ACC112 (cell line): ENCODE results near the gene GNL1.

Source experiments
- H2AFZ ChIP-seq: fragments of 200-600 bp; sonication (generic); one replicate; pipeline ENCODE4 v1.6.0; 2017; ENCODE audit warnings: antibody characterized with exemption, low read length; ENCODE audit not compliant: unreplicated experiment
- H3K27ac ChIP-seq: fragments of 200-600 bp; sonication (generic); 2 replicates; pipeline ENCODE4 v1.5.1; 2014; ENCODE audit warnings: low read depth, mild to moderate bottlenecking, antibody characterized with exemption, low read length, moderate library complexity
- H3K27me3 ChIP-seq: fragments of 200-600 bp; sonication (generic); 2 replicates; pipeline ENCODE4 v1.6.1; 2014; ENCODE audit warnings: mild to moderate bottlenecking, antibody characterized with exemption, low read length, moderate library complexity, mixed read lengths; ENCODE audit not compliant: insufficient read depth
- H3K36me3 ChIP-seq: fragments of 200-600 bp; sonication (generic); 2 replicates; pipeline ENCODE4 v1.6.1; 2016; ENCODE audit warnings: mild to moderate bottlenecking, antibody characterized with exemption, low read length, moderate library complexity, mixed read lengths; ENCODE audit not compliant: insufficient read depth
- H3K4me1 ChIP-seq: fragments of 200-600 bp; sonication (generic); one replicate; pipeline ENCODE4 v1.6.1; 2016; ENCODE audit warnings: low read length, mixed read lengths; ENCODE audit not compliant: insufficient read depth, unreplicated experiment, control insufficient read depth
- H3K4me3 ChIP-seq: fragments of 200-600 bp; sonication (generic); 2 replicates; pipeline ENCODE4 v1.5.1; 2014; ENCODE audit warnings: mild to moderate bottlenecking, low read depth, low read length
- H3K79me2 ChIP-seq: fragments of 200-600 bp; sonication (generic); one replicate; pipeline ENCODE4 v1.6.0; 2016; ENCODE audit warnings: low read length; ENCODE audit not compliant: control insufficient read depth, unreplicated experiment, insufficient read depth

The GNL1 gene

DNA sequence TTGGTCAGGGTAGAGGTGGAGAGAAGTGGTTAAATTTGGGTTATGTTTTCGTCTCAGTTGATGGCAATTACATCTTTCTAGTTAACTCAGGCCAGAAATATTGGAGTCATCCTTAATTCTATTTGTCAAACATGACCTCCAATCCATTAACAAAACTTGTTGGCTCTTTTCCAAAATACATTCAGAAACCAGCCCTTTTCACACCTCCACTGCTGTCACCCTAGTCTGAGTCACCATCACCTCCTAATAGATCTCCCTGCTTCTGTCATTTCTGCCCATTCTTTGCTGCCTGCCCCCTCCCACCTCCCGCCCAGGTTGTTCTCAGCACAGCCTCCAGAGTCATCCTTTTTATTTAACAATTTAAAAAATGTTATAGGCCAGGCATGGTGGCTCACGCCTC lies 12.0 kb upstream of the GNL1 start:
- H3K27ac ChIP-seq, result no peak overlapping the region
- H3K4me1 ChIP-seq, result peaks cover 18% of the 10 kb centered on the region
- H3K27me3 ChIP-seq, result no peaks in the 10 kb centered on the region
- H3K4me3 ChIP-seq, result no peak overlapping the region
- no peaks in the 10 kb centered on the region for H3K36me3 ChIP-seq
- H2AFZ ChIP-seq, result no peak overlapping the region
- H3K79me2 ChIP-seq, result peaks cover 18% of the 10 kb centered on the region

DNA sequence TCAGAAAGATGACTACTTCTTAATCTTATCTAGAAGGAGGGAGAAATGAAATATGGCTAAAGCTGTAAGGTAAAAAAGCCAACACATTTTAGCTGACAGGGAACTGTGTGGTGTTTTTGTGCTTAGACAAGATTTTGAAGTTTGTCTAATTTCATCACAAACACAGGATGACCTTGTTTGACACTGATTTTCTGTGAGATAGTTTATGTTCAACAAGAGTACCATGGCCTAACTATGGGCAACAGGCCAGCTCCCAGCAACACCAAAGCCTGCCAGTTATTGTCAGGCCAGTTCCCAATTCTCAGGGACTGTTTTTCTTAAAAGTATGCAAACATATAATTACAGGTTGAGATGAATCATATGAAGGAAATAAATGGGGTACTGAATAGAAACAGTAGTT lies 9.5 kb upstream of the GNL1 start:
- H3K36me3 ChIP-seq, result peaks cover 11% of the 10 kb centered on the region
- peaks cover 6% of the 10 kb centered on the region for H3K4me1 ChIP-seq
- no peak overlapping the region for H3K4me3 ChIP-seq
- no peak overlapping the region for H2AFZ ChIP-seq
- peaks cover 5% of the 10 kb centered on the region for H3K79me2 ChIP-seq
- no peaks in the 10 kb centered on the region for H3K27me3 ChIP-seq
- H3K27ac ChIP-seq, result no peak overlapping the region

DNA sequence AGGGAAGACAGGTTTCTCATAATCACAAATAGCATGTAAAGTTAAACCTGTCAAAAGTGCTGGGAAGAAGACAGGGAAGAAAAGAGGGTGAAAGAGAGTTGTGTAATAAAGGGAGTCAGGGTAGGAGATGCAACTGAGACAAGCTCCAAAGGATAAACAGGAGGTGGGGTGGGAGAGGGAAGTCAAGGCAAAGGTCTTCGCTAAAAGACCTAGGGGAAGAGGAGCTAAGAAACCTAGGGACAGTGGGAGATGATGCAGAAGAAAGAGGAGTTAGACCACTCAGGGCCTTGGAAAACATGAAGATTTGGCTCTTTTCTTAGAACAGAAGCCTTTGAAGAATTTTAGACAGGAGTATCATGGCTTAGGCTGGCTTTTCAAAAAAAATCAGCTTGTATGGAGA lies 7.8 kb upstream of the GNL1 start:
- H3K4me3 ChIP-seq, result no peak overlapping the region
- H3K36me3 ChIP-seq, result peaks cover 11% of the 10 kb centered on the region
- H2AFZ ChIP-seq, result no peak overlapping the region
- no peaks in the 10 kb centered on the region for H3K4me1 ChIP-seq
- H3K27ac ChIP-seq, result no peak overlapping the region
- no peaks in the 10 kb centered on the region for H3K27me3 ChIP-seq
- peaks cover 5% of the 10 kb centered on the region for H3K79me2 ChIP-seq

DNA sequence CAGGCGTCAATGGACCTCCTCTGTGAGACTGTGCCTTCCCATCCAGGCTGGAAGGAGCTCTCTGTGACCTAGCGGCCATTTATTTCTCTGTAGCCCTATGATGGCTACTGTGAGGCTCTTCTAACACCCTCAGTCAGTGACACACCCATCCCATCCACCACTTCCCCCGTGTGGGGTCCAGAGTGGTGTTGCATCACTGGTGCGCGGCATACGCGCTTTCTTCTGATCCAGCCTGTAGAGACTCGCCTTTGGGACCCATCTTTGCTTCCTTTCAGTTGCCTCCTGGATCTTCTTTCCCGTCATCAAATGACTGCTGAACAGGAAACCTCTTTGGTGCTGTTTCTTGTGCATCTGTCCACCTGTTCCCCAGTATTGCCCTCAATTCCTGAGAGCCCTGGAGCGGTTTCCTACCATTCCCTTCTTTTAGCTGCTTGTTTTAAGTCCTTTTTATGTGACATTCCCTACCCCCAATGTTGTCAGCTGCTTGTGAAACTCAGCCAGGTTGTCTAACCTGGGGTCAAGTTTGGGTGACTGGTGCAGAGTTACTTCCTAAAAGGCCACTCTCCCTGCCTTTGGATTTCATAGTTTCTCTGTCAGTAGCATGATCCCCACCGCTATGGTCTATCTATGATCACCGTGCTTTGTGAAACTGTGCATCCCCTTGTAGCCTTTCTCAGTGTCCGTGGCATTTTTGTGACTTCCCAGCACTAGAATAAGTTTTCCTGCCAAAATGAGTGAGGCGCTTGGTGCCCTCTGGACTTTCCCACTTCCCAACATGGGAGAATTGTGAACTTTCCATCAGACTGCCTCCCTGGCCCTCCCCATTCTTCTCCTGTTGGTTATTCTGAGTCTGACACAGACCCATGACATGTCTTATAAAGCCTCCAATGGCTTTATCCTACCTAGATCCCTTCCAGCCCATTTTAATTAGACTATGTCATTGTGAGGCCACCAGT lies 6.5 kb upstream of the GNL1 start:
- H3K4me3 ChIP-seq, result no peak overlapping the region
- no peak overlapping the region for H3K27ac ChIP-seq
- H2AFZ ChIP-seq, result no peak overlapping the region
- peaks cover 15% of the 10 kb centered on the region for H3K36me3 ChIP-seq
- peaks cover 9% of the 10 kb centered on the region for H3K4me1 ChIP-seq
- peaks cover 17% of the 10 kb centered on the region for H3K79me2 ChIP-seq
- H3K27me3 ChIP-seq, result no peaks in the 10 kb centered on the region

DNA sequence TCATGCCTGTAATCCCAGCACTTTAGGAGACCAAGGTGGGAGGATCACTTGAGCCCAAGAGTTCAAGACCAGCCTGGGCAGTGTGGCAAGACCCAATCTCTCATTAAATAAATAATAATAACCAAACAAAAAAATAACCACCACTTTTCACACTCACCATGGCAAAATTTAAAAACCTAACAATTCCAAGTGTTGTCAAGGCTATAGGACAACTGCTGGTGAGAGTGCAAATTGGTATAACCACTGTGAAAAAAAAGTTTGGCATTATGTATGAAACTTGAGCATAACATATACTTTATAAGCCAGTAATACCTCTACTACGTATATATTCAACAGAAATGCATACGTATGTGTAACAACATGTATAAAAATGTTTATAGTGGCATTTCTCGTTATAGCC lies 4.6 kb upstream of the GNL1 start:
- Histone ChIP-seq H3K4me1 (peaks cover 9% of the 10 kb centered on the region), H3K27ac (no peak overlapping the region), H3K36me3 (peaks cover 15% of the 10 kb centered on the region), H2AFZ (no peak overlapping the region), H3K79me2 (peaks cover 23% of the 10 kb centered on the region), H3K4me3 (no peak overlapping the region), H3K27me3 (no peaks in the 10 kb centered on the region)

DNA sequence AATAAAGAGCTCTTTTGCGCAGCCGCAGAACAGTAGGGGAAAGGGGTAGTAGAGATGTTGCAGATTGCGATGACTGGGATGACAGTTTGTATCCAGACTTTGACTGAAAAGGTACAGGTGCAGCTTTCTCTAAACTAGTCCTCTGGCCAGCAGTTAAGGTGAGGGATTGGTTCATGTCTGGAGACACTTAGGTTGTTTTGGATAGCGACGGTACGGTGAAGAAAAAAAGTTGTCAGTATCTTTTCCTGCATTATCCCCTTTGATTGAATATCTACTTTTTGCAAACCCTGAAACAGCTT lies 1.3 kb upstream of the GNL1 start:
- H3K27me3 ChIP-seq, result no peaks in the 10 kb centered on the region
- H3K36me3 ChIP-seq, result peaks cover 19% of the 10 kb centered on the region
- H3K79me2 ChIP-seq, result peaks cover 41% of the 10 kb centered on the region
- H3K27ac ChIP-seq, result peak overlapping the region; percentile 91
- peak overlapping the region; percentile 96 for H3K4me3 ChIP-seq
- H2AFZ ChIP-seq, result no peak overlapping the region
- peaks cover 18% of the 10 kb centered on the region for H3K4me1 ChIP-seq

DNA sequence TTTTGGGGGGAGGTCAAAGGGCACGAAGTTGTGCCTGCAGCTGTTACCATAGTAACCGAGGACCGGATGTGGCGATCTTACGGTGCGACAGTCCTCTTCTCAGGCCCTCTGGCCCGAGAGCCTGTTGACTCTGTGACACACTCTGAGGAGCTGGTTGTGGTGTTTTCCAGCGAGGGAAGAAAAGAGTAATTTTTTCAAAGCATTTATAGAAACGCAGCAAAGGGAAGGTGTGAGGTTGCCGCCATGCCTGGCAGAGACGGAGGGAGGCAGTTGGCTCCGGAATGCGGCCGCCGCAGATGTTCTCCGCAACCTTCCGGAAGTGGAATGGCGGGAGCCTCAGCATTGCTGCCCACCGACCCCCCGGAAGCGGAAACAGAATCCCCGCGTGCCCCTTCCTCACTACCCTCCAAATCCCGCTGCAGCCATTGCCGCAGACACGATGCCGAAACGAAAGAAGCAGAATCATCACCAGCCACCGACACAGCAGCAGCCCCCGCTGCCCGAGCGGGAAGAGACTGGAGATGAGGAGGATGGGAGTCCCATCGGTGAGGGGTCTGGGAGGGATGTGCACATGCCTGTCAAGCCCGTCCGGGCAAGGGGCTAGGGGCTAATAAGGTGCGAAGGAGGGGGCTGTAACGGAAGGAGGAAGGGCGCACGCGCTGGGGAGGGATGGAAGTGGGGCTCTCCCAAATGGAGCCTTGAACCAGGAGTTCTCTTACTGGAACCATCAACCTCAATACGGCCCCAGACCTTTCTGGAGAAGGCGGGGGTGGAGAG lies 805 bp upstream of the GNL1 start, which contains the start of gene PRR3:
TSS of gene PRR3 (plus strand) at position 390 of the 777 bp plus-strand sequence. CDS start at position 440, 50 bp downstream.
- Histone ChIP-seq H3K4me3 (peak within 1 kb of the TSS; percentile 96), H3K27me3 (no peaks in the 10 kb centered on the region), H3K27ac (peak within 1 kb of the TSS; percentile 91), H3K4me1 (peaks cover 18% of the 10 kb centered on the region), H2AFZ (peak within 1 kb of the TSS; percentile 76), H3K79me2 (peaks cover 41% of the 10 kb centered on the region), H3K36me3 (peaks cover 15% of the 10 kb centered on the region)

DNA sequence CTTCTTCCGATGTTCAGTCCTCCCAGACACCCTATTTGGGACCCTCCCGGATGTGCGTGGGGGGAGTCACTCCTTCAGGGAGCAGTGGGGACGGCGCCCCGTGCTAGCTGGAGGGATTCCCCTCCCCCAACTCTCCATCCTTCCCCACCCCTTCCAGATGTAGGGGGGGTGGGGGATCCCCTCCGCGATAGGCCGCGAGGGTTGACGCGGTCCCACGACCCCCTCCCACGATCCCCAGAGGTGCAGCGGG lies 548 bp downstream of the GNL1 start:
- H3K36me3 ChIP-seq, result peaks cover 8% of the 10 kb centered on the region; the same call in 1 of the 2 replicates
- peak overlapping the region; percentile 91 for H3K27ac ChIP-seq

DNA sequence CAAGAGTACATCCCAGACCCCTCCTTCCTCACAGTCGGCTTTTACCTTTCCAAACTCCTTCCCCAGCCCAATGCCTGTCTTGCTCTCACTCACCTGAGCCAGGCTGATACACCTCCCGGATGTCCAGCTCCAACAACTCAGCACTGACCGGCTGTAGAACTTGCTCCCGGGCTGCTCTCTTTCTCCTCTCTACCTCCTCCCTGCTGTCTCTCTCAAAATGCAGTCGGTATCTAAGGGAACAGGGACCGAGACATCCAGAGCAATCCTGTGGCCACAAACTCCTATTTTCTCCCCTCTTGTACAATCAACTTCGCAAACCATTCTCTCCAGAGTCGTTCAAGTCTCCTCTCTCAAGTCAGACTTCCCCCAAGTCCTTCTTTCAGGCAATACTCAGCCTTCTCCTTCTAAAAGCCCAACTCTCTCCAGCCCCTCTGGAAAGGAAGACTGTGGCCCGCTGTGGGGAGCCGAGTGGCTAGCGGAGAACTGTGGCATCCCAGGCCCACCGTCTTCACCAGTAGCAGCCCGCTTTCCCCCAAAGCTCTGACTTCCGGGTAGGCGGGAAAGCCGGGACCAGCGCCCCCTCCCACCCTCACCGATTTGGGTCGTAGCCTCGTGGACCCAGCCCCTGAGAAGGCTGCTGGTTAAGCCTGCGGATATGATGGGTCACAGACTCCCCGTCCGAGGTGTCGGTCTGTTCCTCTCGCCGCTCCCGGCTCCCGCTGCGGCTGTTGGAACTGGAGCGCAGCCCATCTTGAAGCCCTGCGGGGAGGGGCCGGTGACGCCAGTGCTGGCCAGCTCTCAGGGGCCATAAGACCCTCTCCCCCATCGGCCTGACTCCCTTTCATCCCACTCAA lies 1.1 kb downstream of the GNL1 start:
- H3K4me1 ChIP-seq, result peaks cover 18% of the 10 kb centered on the region
- H3K4me3 ChIP-seq, result peak overlapping the region; percentile 96
- peak overlapping the region; percentile 69 for H2AFZ ChIP-seq
- peaks cover 37% of the 10 kb centered on the region for H3K79me2 ChIP-seq
- no peaks in the 10 kb centered on the region for H3K27me3 ChIP-seq
- peaks cover 8% of the 10 kb centered on the region; the same call in 1 of the 2 replicates for H3K36me3 ChIP-seq
- H3K27ac ChIP-seq, result peak overlapping the region; percentile 91

More for the DNA sequence above, 548 bp downstream of the GNL1 start:
- Histone ChIP-seq H3K4me3 (peak overlapping the region; percentile 96), H3K79me2 (peaks cover 37% of the 10 kb centered on the region), H3K27me3 (no peaks in the 10 kb centered on the region), H3K4me1 (peaks cover 18% of the 10 kb centered on the region), H2AFZ (peak overlapping the region; percentile 69)

DNA sequence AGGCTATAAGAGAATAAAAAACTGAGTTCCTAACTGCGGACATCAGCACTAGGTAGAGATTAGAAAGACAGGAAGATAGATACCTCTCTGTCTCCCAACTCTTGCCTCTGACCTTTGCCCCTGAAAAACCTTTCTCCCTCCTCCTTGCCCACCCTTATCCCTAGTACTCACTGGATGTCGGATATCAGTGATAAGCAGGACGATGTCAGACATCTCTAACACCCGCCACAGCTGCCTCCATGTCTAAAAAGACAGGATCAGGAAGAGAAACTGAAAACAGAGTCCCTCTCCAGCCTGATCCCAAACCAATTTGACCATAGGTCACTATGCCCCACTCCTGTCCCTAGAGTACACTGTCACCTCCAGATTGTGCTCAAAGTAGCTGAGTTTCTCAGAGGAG lies 1.9 kb downstream of the GNL1 start:
- peaks cover 18% of the 10 kb centered on the region for H3K4me1 ChIP-seq
- no peaks in the 10 kb centered on the region for H3K27me3 ChIP-seq
- no peak overlapping the region for H2AFZ ChIP-seq
- peaks cover 37% of the 10 kb centered on the region for H3K79me2 ChIP-seq
- H3K4me3 ChIP-seq, result peak overlapping the region; percentile 96
- peaks cover 8% of the 10 kb centered on the region; the same call in 1 of the 2 replicates for H3K36me3 ChIP-seq
- no peak overlapping the region for H3K27ac ChIP-seq
